Panc1 (cell line): ENCODE results near the gene UROS.

Experiments used
- TCF7L2 ChIP-seq: IDR thresholded peaks from 2 replicates; pipeline ENCODE4 v1.6.1; 2011; ENCODE audit warnings: mild to moderate bottlenecking, low read depth, low read length, inconsistent platforms
- TF ChIP-seq, protein P1 (sequence below): fragments of 450-650 bp; IDR thresholded peaks from 2 replicates; pipeline ENCODE4 v1.5.1; 2017; ENCODE audit warnings: mild to moderate bottlenecking
- TF ChIP-seq, protein P2 (sequence below), 2 experiments: IDR thresholded peaks; 2 replicates each; pipeline ENCODE4 v1.6.1; 2011 to 2012; ENCODE audit warnings: low read depth in 2 of 2, control low read depth in 1 of 2, low read length in 1 of 2, mild to moderate bottlenecking in 1 of 2, moderate library complexity in 1 of 2; ENCODE audit not compliant: insufficient read depth in 1 of 2

DNA sequence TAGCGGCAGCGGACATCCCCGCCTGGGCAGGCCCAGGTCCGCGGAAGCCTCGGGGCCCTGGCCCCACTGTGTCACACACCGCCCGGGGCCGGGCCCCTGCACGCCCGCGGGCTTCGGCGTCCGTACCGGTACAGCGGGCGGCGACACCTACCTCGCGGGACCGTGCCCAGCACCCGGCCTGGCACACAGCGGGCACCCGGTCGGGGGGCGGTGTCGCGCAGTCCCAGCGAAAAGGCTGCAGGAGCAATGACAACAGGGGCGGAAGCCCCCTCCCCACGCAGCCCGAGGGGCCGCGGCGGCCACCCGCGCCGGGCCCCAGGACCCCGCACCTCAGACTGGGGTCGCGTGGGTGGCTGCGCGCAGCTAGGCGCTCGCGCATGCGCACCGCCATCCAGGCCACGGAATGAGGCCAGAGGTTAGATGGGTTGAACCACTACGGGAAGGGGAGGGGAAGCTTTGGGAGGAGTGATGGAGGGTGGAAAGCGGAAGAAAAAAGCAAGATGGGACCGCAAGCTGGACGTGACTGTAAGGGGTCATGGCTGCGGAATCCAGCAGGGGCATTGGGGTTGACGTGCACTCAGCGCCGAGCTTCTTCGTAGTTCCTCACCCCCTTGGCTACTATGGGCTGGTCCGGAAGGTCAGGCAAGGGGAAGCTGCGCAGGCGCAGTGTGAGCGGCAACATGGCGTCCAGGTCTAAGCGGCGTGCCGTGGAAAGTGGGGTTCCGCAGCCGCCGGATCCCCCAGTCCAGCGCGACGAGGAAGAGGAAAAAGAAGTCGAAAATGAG, at the start of gene UROS, which contains the start of gene BCCIP:
- TF ChIP-seq, protein P1, sequence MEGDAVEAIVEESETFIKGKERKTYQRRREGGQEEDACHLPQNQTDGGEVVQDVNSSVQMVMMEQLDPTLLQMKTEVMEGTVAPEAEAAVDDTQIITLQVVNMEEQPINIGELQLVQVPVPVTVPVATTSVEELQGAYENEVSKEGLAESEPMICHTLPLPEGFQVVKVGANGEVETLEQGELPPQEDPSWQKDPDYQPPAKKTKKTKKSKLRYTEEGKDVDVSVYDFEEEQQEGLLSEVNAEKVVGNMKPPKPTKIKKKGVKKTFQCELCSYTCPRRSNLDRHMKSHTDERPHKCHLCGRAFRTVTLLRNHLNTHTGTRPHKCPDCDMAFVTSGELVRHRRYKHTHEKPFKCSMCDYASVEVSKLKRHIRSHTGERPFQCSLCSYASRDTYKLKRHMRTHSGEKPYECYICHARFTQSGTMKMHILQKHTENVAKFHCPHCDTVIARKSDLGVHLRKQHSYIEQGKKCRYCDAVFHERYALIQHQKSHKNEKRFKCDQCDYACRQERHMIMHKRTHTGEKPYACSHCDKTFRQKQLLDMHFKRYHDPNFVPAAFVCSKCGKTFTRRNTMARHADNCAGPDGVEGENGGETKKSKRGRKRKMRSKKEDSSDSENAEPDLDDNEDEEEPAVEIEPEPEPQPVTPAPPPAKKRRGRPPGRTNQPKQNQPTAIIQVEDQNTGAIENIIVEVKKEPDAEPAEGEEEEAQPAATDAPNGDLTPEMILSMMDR = no peak
- TF ChIP-seq, protein P2, sequence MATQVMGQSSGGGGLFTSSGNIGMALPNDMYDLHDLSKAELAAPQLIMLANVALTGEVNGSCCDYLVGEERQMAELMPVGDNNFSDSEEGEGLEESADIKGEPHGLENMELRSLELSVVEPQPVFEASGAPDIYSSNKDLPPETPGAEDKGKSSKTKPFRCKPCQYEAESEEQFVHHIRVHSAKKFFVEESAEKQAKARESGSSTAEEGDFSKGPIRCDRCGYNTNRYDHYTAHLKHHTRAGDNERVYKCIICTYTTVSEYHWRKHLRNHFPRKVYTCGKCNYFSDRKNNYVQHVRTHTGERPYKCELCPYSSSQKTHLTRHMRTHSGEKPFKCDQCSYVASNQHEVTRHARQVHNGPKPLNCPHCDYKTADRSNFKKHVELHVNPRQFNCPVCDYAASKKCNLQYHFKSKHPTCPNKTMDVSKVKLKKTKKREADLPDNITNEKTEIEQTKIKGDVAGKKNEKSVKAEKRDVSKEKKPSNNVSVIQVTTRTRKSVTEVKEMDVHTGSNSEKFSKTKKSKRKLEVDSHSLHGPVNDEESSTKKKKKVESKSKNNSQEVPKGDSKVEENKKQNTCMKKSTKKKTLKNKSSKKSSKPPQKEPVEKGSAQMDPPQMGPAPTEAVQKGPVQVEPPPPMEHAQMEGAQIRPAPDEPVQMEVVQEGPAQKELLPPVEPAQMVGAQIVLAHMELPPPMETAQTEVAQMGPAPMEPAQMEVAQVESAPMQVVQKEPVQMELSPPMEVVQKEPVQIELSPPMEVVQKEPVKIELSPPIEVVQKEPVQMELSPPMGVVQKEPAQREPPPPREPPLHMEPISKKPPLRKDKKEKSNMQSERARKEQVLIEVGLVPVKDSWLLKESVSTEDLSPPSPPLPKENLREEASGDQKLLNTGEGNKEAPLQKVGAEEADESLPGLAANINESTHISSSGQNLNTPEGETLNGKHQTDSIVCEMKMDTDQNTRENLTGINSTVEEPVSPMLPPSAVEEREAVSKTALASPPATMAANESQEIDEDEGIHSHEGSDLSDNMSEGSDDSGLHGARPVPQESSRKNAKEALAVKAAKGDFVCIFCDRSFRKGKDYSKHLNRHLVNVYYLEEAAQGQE (IDR thresholded peaks at IDR 0.05; ENCODE audit: insufficient read depth in 1 of 2, low read depth in 2 of 2, low read length in 1 of 2) = no peak
- peak; percentile 72 for TF ChIP-seq TCF7L2
